ENCODE measurements around the gene LPGAT1.
"Not testable (repeated sequence)": the region's sequence is repeated elsewhere in the genome, so short reads cannot be mapped to it uniquely, and the experiment has no call there.

The LPGAT1 gene

GRCh38 chr1:211705467-211706091 is 125.0 kb downstream of the LPGAT1 start:
- no peak for DNase-seq (ENCODE audit: low read depth in 2 of 2)

GRCh38 chr1:211704543-211704942 is 126.0 kb downstream of the LPGAT1 start:
- DNase-seq (ENCODE audit: low read depth in 2 of 2), result no peak

- DNase-seq (ENCODE audit: low read depth in 2 of 2), result no peak
These were observed 126.6 kb downstream of the LPGAT1 start for GRCh38 chr1:211703812-211704537.

GRCh38 chr1:211701733-211702132 is 128.8 kb downstream of the LPGAT1 start:
- DNase-seq (ENCODE audit: low read depth in 2 of 2), result no peak

GRCh38 chr1:211699059-211699458 is 131.5 kb downstream of the LPGAT1 start:
- DNase-seq (ENCODE audit: low read depth in 2 of 2), result no peak

GRCh38 chr1:211698161-211699026 is 132.2 kb downstream of the LPGAT1 start:
- DNase-seq (ENCODE audit: low read depth in 2 of 2), result peak; percentile 61 to 82

GRCh38 chr1:211697356-211697755 is 133.2 kb downstream of the LPGAT1 start:
- no peak for DNase-seq (ENCODE audit: low read depth in 2 of 2)

GRCh38 chr1:211695135-211695816 is 135.3 kb downstream of the LPGAT1 start:
- no peak for DNase-seq (ENCODE audit: low read depth in 2 of 2)

GRCh38 chr1:211693911-211694310 is 136.7 kb downstream of the LPGAT1 start:
- not testable (repeated sequence) for DNase-seq (ENCODE audit: low read depth in 2 of 2)
